Upper lobe of left lung (tissue), 6 donors: ENCODE data around the gene CXCL1. TPM values are rescaled to one million over a fixed set of nuclear protein-coding genes. Genes with fewer than 3 reads are reported as not detected.

ENCODE experiments used
- ATAC-seq, 2 donors: fragments of 200-7000 bp; cut with Tn5 transposase; one replicate each; pipeline ENCODE4 v1.9.1; 2022; ENCODE audit warnings: mild to moderate bottlenecking in 2 of 2, moderate library complexity in 2 of 2; ENCODE audit not compliant: low FRiP score in 2 of 2
- DNase-seq, 2 donors: peaks; one replicate each; pipeline ENCODE4 v3.0.0-alpha.2; 2019 to 2020
- H3K27ac ChIP-seq, 4 donors: fragments of 200-600 bp; sonication (generic); one replicate each; pipeline ENCODE4 v1.5.1; 2016 to 2019
- H3K27me3 ChIP-seq, 4 donors: fragments of 200-600 bp; sonication (generic); one replicate each; pipeline ENCODE4 v1.5.1; 2017 to 2019
- H3K36me3 ChIP-seq, 4 donors: fragments of 200-600 bp; sonication (generic); one replicate each; pipeline ENCODE4 v1.5.1; 2016 to 2019
- H3K4me1 ChIP-seq, 4 donors: fragments of 200-600 bp; sonication (generic); one replicate each; pipeline ENCODE4 v1.5.1; 2018 to 2019
- H3K4me3 ChIP-seq, 4 donors: fragments of 200-600 bp; sonication (generic); one replicate each; pipeline ENCODE4 v1.5.1; 2017 to 2019; ENCODE audit warnings: mild to moderate bottlenecking in 2 of 4, moderate library complexity in 1 of 4
- H3K9me3 ChIP-seq, 4 donors: fragments of 200-600 bp; sonication (generic); one replicate each; pipeline ENCODE4 v1.5.1; 2018 to 2019
- EP300 ChIP-seq, 4 donors: sonication (generic); formaldehyde crosslinking; IDR thresholded peaks; one replicate each; pipeline ENCODE4 v1.5.1; 2017; ENCODE audit warnings: antibody characterized with exemption in 4 of 4, control low read depth in 2 of 4
- POLR2A ChIP-seq, 4 donors: fragments of 450-650 bp; IDR thresholded peaks; one replicate each; pipeline ENCODE4 v1.5.1; 2016 to 2017; ENCODE audit warnings: antibody characterized with exemption in 4 of 4, mild to moderate bottlenecking in 2 of 4
- POLR2AphosphoS5 ChIP-seq, 2 donors: sonication (generic); formaldehyde crosslinking; IDR thresholded peaks; one replicate each; pipeline ENCODE4 v1.5.1; 2017; ENCODE audit warnings: antibody characterized with exemption in 2 of 2
- WGBS, 2 donors: methylation state at CpG; one replicate each; pipeline ENCODE4 v1.1.5; 2017 to 2018; 5-methylcytosine and 5-hydroxymethylcytosine counted together
- total RNA-seq, 6 donors: library from RNA; depleted of rRNA in 4 of 6; stranded (reverse); fragments of >200 nt in 4 of 6; gene quantifications; one replicate each; pipeline versions ENCODE4 v1.1.0 to v1.2.1, GENCODE V29; 2016 to 2021
- TF ChIP-seq, protein P1 (sequence below), 6 experiments: fragments of 450-650 bp in 4 of 6; fragments of 200-600 bp in 2 of 6; sonication (generic) in 2 of 6; IDR thresholded peaks; one replicate each; pipeline ENCODE4 v1.5.1; 2016 to 2019; ENCODE audit warnings: antibody characterized with exemption in 6 of 6
- donor health status: DM: no; HTN: no; CAD: no; lungs with moderate emphysema.
- donor health status: DM: no; HTN: yes; CAD: no; lungs with severe emphysema.

Gene CXCL1
- total RNA-seq, 6 donors from 2014 or later = 4.3 to 40.0 (median 12.1) TPM

DNA sequence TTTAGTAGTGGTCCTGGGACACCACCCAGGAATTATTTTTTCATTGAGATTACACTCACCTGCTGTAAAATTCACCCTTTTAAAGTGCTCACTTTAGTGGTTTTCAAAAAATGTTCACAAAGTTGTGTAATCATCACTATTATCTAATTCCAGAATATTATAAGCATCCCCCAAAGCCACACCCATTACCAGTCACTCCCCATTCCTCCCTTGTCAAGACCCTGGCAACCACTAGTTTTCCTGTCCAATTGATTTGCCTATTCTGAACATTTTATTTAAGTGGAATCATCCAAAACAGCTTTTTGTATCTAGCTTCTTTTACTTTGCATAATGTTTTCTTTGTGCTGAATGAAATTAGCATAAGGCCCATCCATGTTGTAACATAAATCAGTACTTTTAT lies 45.4 kb upstream of the CXCL1 start:
- no peak overlapping the region for H3K27ac ChIP-seq
- TF ChIP-seq, protein P1, sequence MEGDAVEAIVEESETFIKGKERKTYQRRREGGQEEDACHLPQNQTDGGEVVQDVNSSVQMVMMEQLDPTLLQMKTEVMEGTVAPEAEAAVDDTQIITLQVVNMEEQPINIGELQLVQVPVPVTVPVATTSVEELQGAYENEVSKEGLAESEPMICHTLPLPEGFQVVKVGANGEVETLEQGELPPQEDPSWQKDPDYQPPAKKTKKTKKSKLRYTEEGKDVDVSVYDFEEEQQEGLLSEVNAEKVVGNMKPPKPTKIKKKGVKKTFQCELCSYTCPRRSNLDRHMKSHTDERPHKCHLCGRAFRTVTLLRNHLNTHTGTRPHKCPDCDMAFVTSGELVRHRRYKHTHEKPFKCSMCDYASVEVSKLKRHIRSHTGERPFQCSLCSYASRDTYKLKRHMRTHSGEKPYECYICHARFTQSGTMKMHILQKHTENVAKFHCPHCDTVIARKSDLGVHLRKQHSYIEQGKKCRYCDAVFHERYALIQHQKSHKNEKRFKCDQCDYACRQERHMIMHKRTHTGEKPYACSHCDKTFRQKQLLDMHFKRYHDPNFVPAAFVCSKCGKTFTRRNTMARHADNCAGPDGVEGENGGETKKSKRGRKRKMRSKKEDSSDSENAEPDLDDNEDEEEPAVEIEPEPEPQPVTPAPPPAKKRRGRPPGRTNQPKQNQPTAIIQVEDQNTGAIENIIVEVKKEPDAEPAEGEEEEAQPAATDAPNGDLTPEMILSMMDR (IDR thresholded peaks at IDR 0.05) = no peak
- TF ChIP-seq POLR2AphosphoS5 (IDR thresholded peaks at IDR 0.05) (no peak), EP300 (IDR thresholded peaks at IDR 0.05) (no peak), POLR2A (IDR thresholded peaks at IDR 0.05) (no peak)
- no peaks in the 10 kb centered on the region for H3K4me1 ChIP-seq
- DNase-seq (no peak), ATAC-seq (no peak)
- no peaks in the 10 kb centered on the region for H3K27me3 ChIP-seq
- H3K36me3 ChIP-seq = no peaks in the 10 kb centered on the region
- peaks cover 0 to 4% (median 0%) of the 10 kb centered on the region in 4 donors for H3K9me3 ChIP-seq
- H3K4me3 ChIP-seq = no peak overlapping the region

DNA sequence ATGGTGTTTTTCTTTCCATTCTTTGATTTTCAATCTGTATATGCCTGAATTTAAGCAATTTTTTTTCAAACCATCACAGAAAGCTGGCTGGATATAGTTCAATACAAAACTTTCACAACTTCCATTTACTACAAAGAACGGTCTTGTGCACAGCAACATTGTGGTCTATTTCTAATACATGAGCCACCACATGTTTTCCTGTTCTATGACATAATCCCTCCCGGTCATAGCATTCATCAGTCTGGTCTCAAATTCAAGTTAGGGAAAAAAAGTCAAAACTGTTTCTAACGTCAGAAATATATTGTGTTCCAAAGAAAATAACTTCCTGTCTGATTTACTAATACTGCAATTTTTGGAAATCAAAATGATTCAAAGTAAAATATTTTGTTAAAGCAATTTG lies 40.2 kb upstream of the CXCL1 start:
- no peak for TF ChIP-seq POLR2A (IDR thresholded peaks at IDR 0.05)
- TF ChIP-seq EP300 (IDR thresholded peaks at IDR 0.05) = no peak
- no peak for TF ChIP-seq POLR2AphosphoS5 (IDR thresholded peaks at IDR 0.05)
- TF ChIP-seq, protein P1 (IDR thresholded peaks at IDR 0.05) = no peak
- ATAC-seq = peak in 1 of 2 donors; percentile 74
- Histone ChIP-seq H3K36me3 (no peaks in the 10 kb centered on the region), H3K9me3 (peaks cover 0 to 4% (median 0%) of the 10 kb centered on the region in 4 donors), H3K4me3 (no peak overlapping the region), H3K27ac (no peak overlapping the region), H3K27me3 (no peaks in the 10 kb centered on the region), H3K4me1 (no peaks in the 10 kb centered on the region)
- 42 to 58% methylated on average over 3 of the region's 3 CpGs for WGBS, 2 donors
- DNase-seq = no peak

DNA sequence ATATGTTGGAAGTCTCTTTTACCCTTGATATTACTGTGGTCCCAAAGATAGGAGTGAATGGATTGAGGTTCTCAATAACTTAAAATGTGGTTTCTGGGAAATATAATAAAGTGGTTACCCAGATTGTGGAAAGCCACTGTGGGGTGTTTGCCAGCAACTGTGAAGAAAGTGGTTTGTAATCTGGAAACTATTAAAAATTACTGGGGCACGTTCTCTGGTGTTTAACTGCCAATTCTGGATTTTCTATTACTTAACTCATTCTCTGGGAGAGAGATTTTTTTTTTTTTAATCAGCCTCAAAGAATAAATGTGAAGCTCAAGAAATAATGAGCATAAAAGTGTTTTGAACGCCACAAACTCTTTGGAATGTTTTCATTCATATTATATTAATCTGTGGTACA lies 37.6 kb upstream of the CXCL1 start:
- 79 to 84% methylated on average over 2 of the region's 2 CpGs for WGBS, 2 donors
- no peak for TF ChIP-seq POLR2A (IDR thresholded peaks at IDR 0.05)
- TF ChIP-seq EP300 (IDR thresholded peaks at IDR 0.05) = no peak
- TF ChIP-seq, protein P1 (IDR thresholded peaks at IDR 0.05) = no peak
- TF ChIP-seq POLR2AphosphoS5 (IDR thresholded peaks at IDR 0.05) = no peak
- ATAC-seq (no peak), DNase-seq (no peak)
- H3K27ac ChIP-seq = no peak overlapping the region
- H3K4me3 ChIP-seq = no peak overlapping the region
- H3K9me3 ChIP-seq = peaks cover 0 to 4% (median 0%) of the 10 kb centered on the region in 4 donors
- no peaks in the 10 kb centered on the region for H3K27me3 ChIP-seq
- no peaks in the 10 kb centered on the region for H3K36me3 ChIP-seq
- H3K4me1 ChIP-seq = peaks cover 0 to 5% (median 4%) of the 10 kb centered on the region in 4 donors

DNA sequence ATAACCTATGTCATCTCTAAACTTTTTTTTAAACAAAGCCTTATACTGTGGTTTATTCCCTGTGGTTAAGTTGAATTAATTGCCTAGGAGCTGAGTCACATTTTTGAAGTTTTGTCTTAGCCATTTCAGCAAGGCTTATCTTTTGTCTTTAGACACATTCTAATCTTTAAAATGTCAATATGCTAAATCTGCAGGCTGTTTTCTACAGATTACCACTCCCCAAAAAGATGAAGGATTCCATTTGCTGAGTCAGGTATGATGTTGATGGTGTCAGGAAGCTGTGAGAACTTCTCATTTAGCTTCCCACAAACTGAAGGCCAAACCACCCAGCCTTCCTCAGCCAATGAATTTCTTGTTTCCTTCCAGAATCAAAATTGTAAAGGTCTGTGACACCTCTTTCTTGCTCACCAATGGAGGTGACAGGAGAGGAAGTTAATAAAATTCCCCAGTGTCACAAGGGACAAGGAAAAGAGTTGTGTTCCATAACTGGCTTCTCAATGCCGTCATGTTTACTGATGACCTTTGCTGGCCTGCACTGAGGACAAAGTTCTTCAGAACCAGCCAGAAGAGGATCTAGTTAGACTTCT lies 36.4 kb upstream of the CXCL1 start:
- no peaks in the 10 kb centered on the region for H3K36me3 ChIP-seq
- WGBS, 2 donors = 75 to 87% methylated on average over 1 of the region's 1 CpG
- H3K27ac ChIP-seq = no peak overlapping the region
- ATAC-seq (no peak), DNase-seq (no peak)
- H3K4me3 ChIP-seq = no peak overlapping the region
- no peaks in the 10 kb centered on the region for H3K9me3 ChIP-seq
- H3K4me1 ChIP-seq = peaks cover 0 to 10% (median 9%) of the 10 kb centered on the region in 4 donors
- TF ChIP-seq POLR2A (IDR thresholded peaks at IDR 0.05) (no peak), POLR2AphosphoS5 (IDR thresholded peaks at IDR 0.05) (no peak)
- peaks cover 0 to 1% (median 0%) of the 10 kb centered on the region in 4 donors for H3K27me3 ChIP-seq

DNA sequence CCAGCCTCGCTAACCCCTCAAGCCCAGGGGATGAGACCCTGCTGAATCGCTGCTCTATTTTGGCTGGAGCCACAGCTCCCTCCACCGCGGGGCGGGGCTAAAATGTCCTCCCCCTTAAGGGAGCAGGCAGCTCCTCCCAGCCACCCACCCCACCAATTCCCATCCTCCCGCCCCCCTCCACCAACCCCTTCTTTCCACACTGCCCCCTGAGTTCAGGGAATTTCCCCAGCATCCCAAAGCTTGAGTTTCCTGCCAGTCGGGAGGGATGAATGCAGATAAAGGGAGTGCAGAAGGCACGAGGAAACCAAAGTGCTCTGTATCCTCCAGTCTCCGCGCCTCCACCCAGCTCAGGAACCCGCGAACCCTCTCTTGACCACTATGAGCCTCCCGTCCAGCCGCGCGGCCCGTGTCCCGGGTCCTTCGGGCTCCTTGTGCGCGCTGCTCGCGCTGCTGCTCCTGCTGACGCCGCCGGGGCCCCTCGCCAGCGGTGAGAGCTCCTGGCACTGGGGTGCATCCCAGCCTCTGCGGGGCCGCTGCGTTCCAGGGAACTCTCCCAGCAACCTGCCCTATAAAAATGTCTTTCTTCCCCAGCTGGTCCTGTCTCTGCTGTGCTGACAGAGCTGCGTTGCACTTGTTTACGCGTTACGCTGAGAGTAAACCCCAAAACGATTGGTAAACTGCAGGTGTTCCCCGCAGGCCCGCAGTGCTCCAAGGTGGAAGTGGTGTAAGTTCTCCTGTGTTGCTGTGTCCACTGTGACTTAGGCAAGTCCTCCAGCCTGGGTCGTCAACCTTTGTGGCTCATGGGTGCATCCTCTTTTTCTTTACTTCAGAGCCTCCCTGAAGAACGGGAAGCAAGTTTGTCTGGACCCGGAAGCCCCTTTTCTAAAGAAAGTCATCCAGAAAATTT lies 32.6 kb upstream of the CXCL1 start, which contains the start of gene CXCL6:
Gene CXCL6, plus strand, starts transcription at position 306 of the 907 bp plus-strand sequence. Its CDS starts 73 bp downstream, at position 379.
- no peaks in the 10 kb centered on the region for H3K36me3 ChIP-seq
- ATAC-seq = peak; percentile 73 to 88
- H3K27ac ChIP-seq = peak within 1 kb of the TSS in 3 of 4 donors; percentile 42 to 80 (median 58)
- WGBS, 2 donors = 8 to 9% methylated on average over 27 to 40 of the region's 41 CpGs
- TF ChIP-seq POLR2A (IDR thresholded peaks at IDR 0.05) = no peak
- TF ChIP-seq, protein P1 (IDR thresholded peaks at IDR 0.05) = no peak
- no peak for TF ChIP-seq EP300 (IDR thresholded peaks at IDR 0.05)
- no peak for TF ChIP-seq POLR2AphosphoS5 (IDR thresholded peaks at IDR 0.05)
- H3K4me3 ChIP-seq = peak within 1 kb of the TSS; percentile 23 to 41 (median 31)
- H3K4me1 ChIP-seq = peaks cover 0 to 10% (median 9%) of the 10 kb centered on the region in 4 donors
- H3K9me3 ChIP-seq = no peaks in the 10 kb centered on the region
- peaks cover 0 to 1% (median 0%) of the 10 kb centered on the region in 4 donors for H3K27me3 ChIP-seq
- DNase-seq = peak; percentile 75 to 90
